Endothelial cell of umbilical vein (primary cell): ENCODE data around the gene EDEM3. TPM values are rescaled to one million over a fixed set of nuclear protein-coding genes. Genes with fewer than 3 reads are reported as not detected.

Experiments
- BruUV-seq: library from RNA; stranded (reverse); fragments of 400-500 nt; replicated peaks from 2 replicates; lab custom pipeline; 2021; lab: Mats Ljungman, UMichigan
- CTCF ChIA-PET: fragments of 300-600, 350-600 bp; sonication (Branson Sonifier 250); formaldehyde crosslinking; loops from one replicate; lab custom pipeline; 2021; ENCODE audit warnings: antibody characterized with exemption, inconsistent platforms; lab: Charles Lee
- POLR2A ChIA-PET: fragments of 300-600, 350-600 bp; sonication (Branson Sonifier 250); formaldehyde crosslinking; loops from one replicate; lab custom pipeline; 2021; ENCODE audit warnings: antibody characterized with exemption, inconsistent platforms; lab: Charles Lee
- DNase-seq: peaks from one replicate; pipeline ENCODE4 v3.0.0-alpha.2; 2011; ENCODE audit warnings: low read depth, low spot score
- FAIRE-seq: peaks from 2 replicates; lab custom pipeline; 2011; peaks lifted over from hg19 to GRCh38; lab: Jason Lieb, UNC
- H2AFZ ChIP-seq: 2 replicates; pipeline ENCODE4 v1.6.0; 2012; ENCODE audit warnings: low read depth, low read length, control low read depth, inconsistent platforms
- H3K27ac ChIP-seq: 2 replicates; pipeline ENCODE4 v1.5.1; 2011; ENCODE audit warnings: low read depth, mild to moderate bottlenecking, control low read depth, low read length, moderate library complexity; ENCODE audit not compliant: insufficient read depth
- H3K27me3 ChIP-seq, 2 experiments: 2 replicates each; pipeline versions ENCODE4 v1.6.0 to v1.6.1; 2011; ENCODE audit warnings: low read length in 2 of 2, mixed read lengths in 1 of 2; ENCODE audit not compliant: control insufficient read depth in 2 of 2, insufficient read depth in 2 of 2
- H3K36me3 ChIP-seq, 2 experiments: 2 replicates in 1 of 2; 3 replicates in 1 of 2; pipeline ENCODE4 v1.5.1; 2011; ENCODE audit warnings: low read length in 2 of 2, mild to moderate bottlenecking in 1 of 2, moderate library complexity in 1 of 2; ENCODE audit not compliant: control insufficient read depth in 2 of 2, insufficient read depth in 2 of 2; ENCODE audit errors: extremely low read depth in 1 of 2
- H3K4me1 ChIP-seq: 3 replicates; pipeline ENCODE4 v1.5.1; 2011; ENCODE audit warnings: mild to moderate bottlenecking, low read length; ENCODE audit not compliant: control insufficient read depth, insufficient read depth; ENCODE audit errors: extremely low read depth
- H3K4me2 ChIP-seq: 2 replicates; pipeline ENCODE4 v1.6.1; 2011; ENCODE audit warnings: low read length, control low read depth, mixed read lengths; ENCODE audit not compliant: insufficient read depth
- H3K4me3 ChIP-seq, 3 experiments: fragments of 200-600 bp in 1 of 3; sonication (generic), shearing (Covaris generic) in 1 of 3; replicated peaks in 1 of 3; 2 replicates each; pipeline ENCODE4 v1.5.1; 2011 to 2016; ENCODE audit warnings: control low read depth in 3 of 3, low read length in 3 of 3, mild to moderate bottlenecking in 2 of 3, inconsistent platforms in 1 of 3, low read depth in 1 of 3, moderate library complexity in 1 of 3; ENCODE audit not compliant: insufficient read depth in 1 of 3
- H3K79me2 ChIP-seq: 2 replicates; pipeline ENCODE4 v1.6.0; 2012; ENCODE audit warnings: low read length, inconsistent platforms; ENCODE audit not compliant: control insufficient read depth, insufficient read depth
- H3K9ac ChIP-seq: replicated peaks from 2 replicates; pipeline ENCODE3; 2011; ENCODE audit warnings: low read length, control low read depth; ENCODE audit not compliant: insufficient read depth; ENCODE audit errors: extremely low read depth
- H3K9me1 ChIP-seq: replicated peaks from 3 replicates; pipeline ENCODE4 v1.6.0; 2011; ENCODE audit warnings: mild to moderate bottlenecking, low read length; ENCODE audit not compliant: control insufficient read depth, insufficient read depth; ENCODE audit errors: extremely low read depth
- H3K9me3 ChIP-seq: replicated peaks from 2 replicates; pipeline ENCODE4 v1.5.1; 2012; ENCODE audit warnings: low read length, inconsistent platforms; ENCODE audit not compliant: control insufficient read depth, insufficient read depth
- H4K20me1 ChIP-seq: replicated peaks from 2 replicates; pipeline ENCODE3; 2011; ENCODE audit warnings: mild to moderate bottlenecking, low read length; ENCODE audit not compliant: control insufficient read depth, insufficient read depth; ENCODE audit errors: extremely low read depth
- EZH2 ChIP-seq: IDR thresholded peaks from 2 replicates; pipeline ENCODE4 v1.6.1; 2012; ENCODE audit warnings: borderline replicate concordance, low read depth, mild to moderate bottlenecking, moderate library complexity, low read length, inconsistent platforms; ENCODE audit not compliant: severe bottlenecking
- FOS ChIP-seq: IDR thresholded peaks from 2 replicates; pipeline ENCODE4 v1.6.1; 2011; ENCODE audit warnings: mild to moderate bottlenecking, low read length, moderate library complexity, borderline replicate concordance; ENCODE audit not compliant: insufficient read depth
- GATA2 ChIP-seq: IDR thresholded peaks from 2 replicates; pipeline ENCODE4 v1.7.0; 2011; ENCODE audit warnings: low read depth, mild to moderate bottlenecking, moderate library complexity, mixed read lengths, low read length; ENCODE audit not compliant: insufficient read length, insufficient read depth
- JUN ChIP-seq: IDR thresholded peaks from 2 replicates; pipeline ENCODE4 v1.6.1; 2011; ENCODE audit warnings: borderline replicate concordance, low read depth; ENCODE audit not compliant: insufficient read length, insufficient read depth
- MYC ChIP-seq: IDR thresholded peaks from one replicate; pipeline ENCODE4 v1.6.1; 2011; ENCODE audit warnings: mild to moderate bottlenecking, low read depth, low read length
- POLR2A ChIP-seq: IDR thresholded peaks from 2 replicates; pipeline ENCODE4 v1.6.1; 2012; ENCODE audit warnings: low read depth, mild to moderate bottlenecking, control low read depth, low read length
- POLR2AphosphoS5 ChIP-seq: IDR thresholded peaks from 2 replicates; pipeline ENCODE4 v1.6.1; 2012; ENCODE audit warnings: low read depth, mild to moderate bottlenecking, control low read depth, low read length, moderate library complexity; ENCODE audit not compliant: insufficient read depth
- dilution Hi-C: fragments of 300-500 bp; cut with MboI; formaldehyde crosslinking; loops from one replicate; pipeline ENCODE4 v1.15.0; 2019; ENCODE audit warnings: low sequenced_read_pairs; ENCODE audit not compliant: extremely low pct_ligation_motif_present
- intact Hi-C: fragments of 100-400 bp; cut with micrococcal nuclease; formaldehyde crosslinking; loops from one replicate; pipeline ENCODE4 v1.10.0; 2022
- polyA plus RNA-seq, 4 experiments: library from polyadenylated mRNA; depleted of rRNA in 3 of 4; stranded (reverse) in 3 of 4; unstranded in 1 of 4; fragments of >200 nt; gene quantifications; 2 replicates each; pipeline versions ENCODE4 v1.2.1 to v1.2.3, GENCODE V29; 2011 to 2012; ENCODE audit warnings: missing spikeins in 1 of 4
- total RNA-seq: library from RNA; stranded (reverse); gene quantifications from 2 replicates; pipeline ENCODE4 v1.2.3, GENCODE V29; 2021
- TF ChIP-seq, protein P1 (sequence below), 2 donors: IDR thresholded peaks; 1 replicate in 1 of 2; 2 replicates in 1 of 2; pipeline ENCODE4 v1.5.1; 2011; ENCODE audit warnings: low read length in 2 of 2, mild to moderate bottlenecking in 2 of 2, moderate library complexity in 2 of 2, control low read depth in 1 of 2, inconsistent platforms in 1 of 2, low read depth in 1 of 2; ENCODE audit not compliant: insufficient read depth in 1 of 2; ENCODE audit errors: extremely low read depth in 1 of 2
- TF ChIP-seq, protein P2 (sequence below): IDR thresholded peaks from 2 replicates; pipeline ENCODE4 v1.6.1; 2011; ENCODE audit not compliant: insufficient read depth, insufficient read length

Gene EDEM3
- total and polyA plus RNA-seq, 2 donors (not counting 3 experiments of a cell fraction or from before 2014, with no cell fraction given): 6.6 to 26.3 TPM

DNA sequence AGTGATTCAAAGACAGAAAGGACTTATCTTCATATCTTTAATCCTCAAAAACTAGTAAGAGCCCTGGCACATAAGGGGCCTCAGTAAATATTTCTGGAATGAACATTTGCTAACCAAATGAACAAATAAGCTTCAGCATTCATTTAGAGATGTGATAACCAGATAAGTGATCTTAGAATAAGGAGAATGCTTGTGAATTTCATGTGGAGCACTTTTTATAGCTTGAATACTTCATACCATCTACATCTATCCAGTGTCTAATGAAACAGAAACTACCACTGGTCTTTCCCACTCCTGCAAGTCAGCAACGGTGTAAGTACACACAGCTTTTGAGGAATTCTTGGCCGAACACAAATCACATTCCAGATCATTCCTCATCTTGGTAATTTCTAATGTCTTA is 38.5 kb downstream of the EDEM3 start:
- H3K79me2 ChIP-seq: no peaks in the 10 kb centered on the region
- intact Hi-C loops: no loop called here
- no peaks in the 10 kb centered on the region for H3K27me3 ChIP-seq
- no peaks in the 10 kb centered on the region for H3K4me1 ChIP-seq
- no peak for FAIRE-seq
- DNase-seq: no peak
- no peak overlapping the region for H2AFZ ChIP-seq
- H3K9me3 ChIP-seq: no peaks in the 10 kb centered on the region
- H3K9ac ChIP-seq: no peak overlapping the region
- no peak overlapping the region for H3K27ac ChIP-seq
- no peak overlapping the region for H3K4me3 ChIP-seq
- ChIA-PET POLR2A (no interaction called here), CTCF (interaction anchor here (0.8 to 1.5 kb wide), 3 partner anchors 9 to 32 kb away, joined by 3 to 4 read pairs (median 3); no protein-coding TSS in a partner anchor)
- peaks cover 4 to 10% of the 10 kb centered on the region in 2 experiments for H3K36me3 ChIP-seq
- H4K20me1 ChIP-seq: no peaks in the 10 kb centered on the region
- H3K4me2 ChIP-seq: no peak overlapping the region
- BruUV-seq: no TSS peak
- TF ChIP-seq, protein P1, sequence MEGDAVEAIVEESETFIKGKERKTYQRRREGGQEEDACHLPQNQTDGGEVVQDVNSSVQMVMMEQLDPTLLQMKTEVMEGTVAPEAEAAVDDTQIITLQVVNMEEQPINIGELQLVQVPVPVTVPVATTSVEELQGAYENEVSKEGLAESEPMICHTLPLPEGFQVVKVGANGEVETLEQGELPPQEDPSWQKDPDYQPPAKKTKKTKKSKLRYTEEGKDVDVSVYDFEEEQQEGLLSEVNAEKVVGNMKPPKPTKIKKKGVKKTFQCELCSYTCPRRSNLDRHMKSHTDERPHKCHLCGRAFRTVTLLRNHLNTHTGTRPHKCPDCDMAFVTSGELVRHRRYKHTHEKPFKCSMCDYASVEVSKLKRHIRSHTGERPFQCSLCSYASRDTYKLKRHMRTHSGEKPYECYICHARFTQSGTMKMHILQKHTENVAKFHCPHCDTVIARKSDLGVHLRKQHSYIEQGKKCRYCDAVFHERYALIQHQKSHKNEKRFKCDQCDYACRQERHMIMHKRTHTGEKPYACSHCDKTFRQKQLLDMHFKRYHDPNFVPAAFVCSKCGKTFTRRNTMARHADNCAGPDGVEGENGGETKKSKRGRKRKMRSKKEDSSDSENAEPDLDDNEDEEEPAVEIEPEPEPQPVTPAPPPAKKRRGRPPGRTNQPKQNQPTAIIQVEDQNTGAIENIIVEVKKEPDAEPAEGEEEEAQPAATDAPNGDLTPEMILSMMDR (IDR thresholded peaks at IDR 0.05; ENCODE audit: extremely low read depth in 1 of 2, insufficient read depth in 1 of 2, low read depth in 1 of 2, low read length in 2 of 2): no peak
- TF ChIP-seq EZH2 (no peak), JUN (no peak), POLR2A (no peak), GATA2 (no peak), MYC (no peak), POLR2AphosphoS5 (no peak), FOS (no peak)
- TF ChIP-seq, protein P2, sequence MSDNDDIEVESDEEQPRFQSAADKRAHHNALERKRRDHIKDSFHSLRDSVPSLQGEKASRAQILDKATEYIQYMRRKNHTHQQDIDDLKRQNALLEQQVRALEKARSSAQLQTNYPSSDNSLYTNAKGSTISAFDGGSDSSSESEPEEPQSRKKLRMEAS: no peak
- no peaks in the 10 kb centered on the region for H3K9me1 ChIP-seq
- dilution Hi-C loops: no loop called here
